Measurements from ENCODE around the gene APBA2.
A peak's percentile ranks its signal among the peaks of the same experiment; 100 is the strongest.

The APBA2 gene

GRCh38 chr15:28984421-28985315 is 98.9 kb downstream of the APBA2 start:
- peak; percentile 79 for DNase-seq (ENCODE audit: low read depth)

GRCh38 chr15:28985316-28985645 is 99.5 kb downstream of the APBA2 start:
- DNase-seq (ENCODE audit: low read depth): no peak

- no peak for DNase-seq (ENCODE audit: low read depth)
Observed at GRCh38 chr15:28985691-28986090, 99.9 kb downstream of the APBA2 start.

GRCh38 chr15:28986108-28986507 is 100.3 kb downstream of the APBA2 start:
- DNase-seq (ENCODE audit: low read depth): no peak

GRCh38 chr15:28986726-28987125 is 101.0 kb downstream of the APBA2 start:
- no peak for DNase-seq (ENCODE audit: low read depth)

- DNase-seq (ENCODE audit: low read depth): peak; percentile 20
Observed at GRCh38 chr15:28987337-28987736, 101.6 kb downstream of the APBA2 start.

- DNase-seq (ENCODE audit: low read depth): peak; percentile 57
Observed at GRCh38 chr15:28989239-28989830, 103.6 kb downstream of the APBA2 start.

GRCh38 chr15:28989896-28990295 is 104.1 kb downstream of the APBA2 start:
- no peak for DNase-seq (ENCODE audit: low read depth)

- DNase-seq (ENCODE audit: low read depth): no peak
Observed at GRCh38 chr15:28990390-28990789, 104.6 kb downstream of the APBA2 start.

- DNase-seq (ENCODE audit: low read depth): no peak
Observed at GRCh38 chr15:28991236-28992171, 105.7 kb downstream of the APBA2 start.

GRCh38 chr15:28992336-28992864 is 106.6 kb downstream of the APBA2 start:
- DNase-seq (ENCODE audit: low read depth): no peak

- DNase-seq (ENCODE audit: low read depth): peak; percentile 61
Observed at GRCh38 chr15:28993051-28993719, 107.4 kb downstream of the APBA2 start.

- no peak for DNase-seq (ENCODE audit: low read depth)
Observed at GRCh38 chr15:28993720-28994053, 107.9 kb downstream of the APBA2 start.

- no peak for DNase-seq (ENCODE audit: low read depth)
Observed at GRCh38 chr15:28994142-28994830, 108.5 kb downstream of the APBA2 start.

- no peak for DNase-seq (ENCODE audit: low read depth)
Observed at GRCh38 chr15:28994831-28995596, 109.2 kb downstream of the APBA2 start.

- no peak for DNase-seq (ENCODE audit: low read depth)
Observed at GRCh38 chr15:28995705-28996104, 109.9 kb downstream of the APBA2 start.

GRCh38 chr15:28996289-28996688 is 110.5 kb downstream of the APBA2 start:
- no peak for DNase-seq (ENCODE audit: low read depth)

- no peak for DNase-seq (ENCODE audit: low read depth)
Observed at GRCh38 chr15:28996953-28997352, 111.2 kb downstream of the APBA2 start.

- DNase-seq (ENCODE audit: low read depth): no peak
Observed at GRCh38 chr15:28997791-28998190, 112.0 kb downstream of the APBA2 start.

GRCh38 chr15:28998511-28998910 is 112.7 kb downstream of the APBA2 start:
- no peak for DNase-seq (ENCODE audit: low read depth)

All from ELR (cell line).